ENCODE results near the gene ZNF649. TPM values are rescaled to one million over a fixed set of nuclear protein-coding genes. Genes with fewer than 3 reads are reported as not detected.

ZNF649 gene
- 10 to 100 TPM; 10.5 to 19.1 (median 14.9) TPM for total RNA-seq

DNA sequence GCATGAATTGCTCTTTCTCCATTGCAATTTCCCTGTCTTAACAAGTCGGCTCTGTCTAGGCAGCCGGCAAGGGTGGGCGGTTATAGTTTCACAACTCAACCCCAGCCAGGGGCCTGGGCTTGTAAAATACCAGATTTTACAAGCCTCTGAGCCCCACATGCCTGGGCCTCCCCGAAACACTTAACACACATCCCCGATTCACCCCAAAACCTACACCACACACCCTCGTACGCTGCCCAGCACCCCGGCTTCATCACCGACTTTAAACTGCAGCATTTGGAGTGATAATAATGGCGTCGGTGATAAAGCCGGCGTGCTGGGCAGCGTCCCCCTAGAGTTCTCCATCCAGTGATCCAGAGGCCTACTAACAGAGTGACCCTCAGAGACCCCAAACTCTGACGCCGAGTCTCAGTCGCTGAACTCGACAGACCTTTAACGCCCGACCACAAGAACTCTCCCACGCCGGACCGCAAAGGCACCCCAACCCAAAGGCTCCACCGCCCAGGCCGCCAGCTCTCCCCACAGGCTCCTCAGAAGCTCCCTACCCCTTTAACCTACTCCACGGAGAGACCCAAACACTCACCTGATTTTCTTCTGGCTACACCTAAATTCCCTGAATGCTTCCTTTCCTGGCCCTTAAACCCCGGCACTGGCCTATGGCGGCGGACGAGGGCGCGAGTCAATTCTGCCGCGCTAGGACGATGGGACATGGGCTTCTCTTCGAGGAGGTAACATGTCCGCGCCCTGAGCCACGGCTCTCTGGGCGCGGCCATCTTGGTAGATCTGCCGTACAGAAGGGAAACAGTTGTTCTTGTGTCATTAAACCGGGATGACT lies at the start of gene ZNF649:
TSS of gene ZNF649 (minus strand) at position 687 of the 835 bp plus-strand sequence. CDS start 4,910 bp downstream, outside the sequence.
- H3K27ac ChIP-seq, result peak within 1 kb of the TSS; percentile 59 to 81 (median 64)
- peak in 1 of 2 donors; percentile 43 for TF ChIP-seq POLR2A (IDR thresholded peaks at IDR 0.05)
- TF ChIP-seq, protein P1, sequence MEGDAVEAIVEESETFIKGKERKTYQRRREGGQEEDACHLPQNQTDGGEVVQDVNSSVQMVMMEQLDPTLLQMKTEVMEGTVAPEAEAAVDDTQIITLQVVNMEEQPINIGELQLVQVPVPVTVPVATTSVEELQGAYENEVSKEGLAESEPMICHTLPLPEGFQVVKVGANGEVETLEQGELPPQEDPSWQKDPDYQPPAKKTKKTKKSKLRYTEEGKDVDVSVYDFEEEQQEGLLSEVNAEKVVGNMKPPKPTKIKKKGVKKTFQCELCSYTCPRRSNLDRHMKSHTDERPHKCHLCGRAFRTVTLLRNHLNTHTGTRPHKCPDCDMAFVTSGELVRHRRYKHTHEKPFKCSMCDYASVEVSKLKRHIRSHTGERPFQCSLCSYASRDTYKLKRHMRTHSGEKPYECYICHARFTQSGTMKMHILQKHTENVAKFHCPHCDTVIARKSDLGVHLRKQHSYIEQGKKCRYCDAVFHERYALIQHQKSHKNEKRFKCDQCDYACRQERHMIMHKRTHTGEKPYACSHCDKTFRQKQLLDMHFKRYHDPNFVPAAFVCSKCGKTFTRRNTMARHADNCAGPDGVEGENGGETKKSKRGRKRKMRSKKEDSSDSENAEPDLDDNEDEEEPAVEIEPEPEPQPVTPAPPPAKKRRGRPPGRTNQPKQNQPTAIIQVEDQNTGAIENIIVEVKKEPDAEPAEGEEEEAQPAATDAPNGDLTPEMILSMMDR (IDR thresholded peaks at IDR 0.05), result no peak
- intact Hi-C loops (cut with DNase I), result no loop called here
- H3K36me3 ChIP-seq, result peaks cover 4 to 5% of the 10 kb centered on the region in 2 donors
- peak; percentile 78 to 87 for DNase-seq
- no peaks in the 10 kb centered on the region for H3K27me3 ChIP-seq
- H3K4me3 ChIP-seq (replicated peaks in 1 of 3), result peak within 1 kb of the TSS; percentile 59 to 72 (median 63)
- WGBS, 2 donors, result 0 to 1% methylated on average over 42 to 43 of the region's 43 CpGs
- peaks cover 10 to 11% of the 10 kb centered on the region in 2 donors for H3K4me1 ChIP-seq
- no peaks in the 10 kb centered on the region for H3K9me3 ChIP-seq

DNA sequence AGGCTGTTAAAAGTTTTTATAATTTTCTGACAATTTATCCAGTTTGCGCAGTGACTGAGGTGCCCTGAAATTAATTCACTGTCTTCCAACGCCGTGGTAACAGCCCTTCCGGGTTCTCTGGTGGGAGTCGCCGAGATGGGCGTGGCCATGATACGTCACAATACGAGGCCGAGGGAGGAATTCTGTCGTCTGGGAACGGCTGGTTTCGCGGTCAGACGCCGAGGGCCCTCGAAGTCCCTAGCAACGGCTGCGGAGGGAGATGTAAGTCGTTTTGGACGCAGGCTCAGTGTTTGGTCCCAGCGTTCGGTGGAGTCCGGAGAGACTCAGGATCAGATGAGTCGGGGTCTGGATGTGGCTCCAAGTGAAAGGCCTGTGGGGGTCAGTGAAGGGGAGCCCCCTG lies 44.2 kb upstream of the ZNF649 start:
- 16 to 17% methylated on average over 21 to 24 of the region's 25 CpGs for WGBS, 2 donors
- Histone ChIP-seq H3K4me3 (replicated peaks in 1 of 3) (peak overlapping the region; percentile 7 to 39 (median 16)), H3K27ac (no peak overlapping the region), H3K4me1 (no peaks in the 10 kb centered on the region), H3K27me3 (no peaks in the 10 kb centered on the region), H3K36me3 (peaks cover 14 to 15% of the 10 kb centered on the region in 2 donors), H3K9me3 (peaks cover 12% of the 10 kb centered on the region)
- DNase-seq, result peak; percentile 66 to 87
- intact Hi-C loops (cut with DNase I), result no loop called here
- TF ChIP-seq, protein P1 (IDR thresholded peaks at IDR 0.05), result no peak
- TF ChIP-seq POLR2A (IDR thresholded peaks at IDR 0.05), result no peak

DNA sequence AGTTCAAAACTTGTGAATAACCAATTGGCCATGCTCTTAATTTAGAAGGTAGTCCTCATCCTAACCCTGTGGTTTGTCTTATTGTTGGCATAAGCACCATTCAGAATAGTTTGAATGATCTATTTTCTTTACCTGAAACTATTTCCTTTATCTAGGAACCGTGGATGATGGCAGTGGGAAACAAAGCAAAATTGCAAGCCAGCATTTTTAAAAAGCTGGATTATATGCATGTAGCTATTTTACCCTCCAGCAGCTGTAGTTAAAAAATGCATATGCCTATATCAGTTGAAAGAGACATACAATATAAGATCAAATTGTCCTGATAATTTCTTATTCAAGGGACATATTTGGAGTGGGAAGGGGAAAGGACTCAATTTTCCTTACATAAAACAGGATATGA lies 41.8 kb upstream of the ZNF649 start:
- Histone ChIP-seq H3K27ac (no peak overlapping the region), H3K9me3 (peaks cover 12% of the 10 kb centered on the region)

DNA sequence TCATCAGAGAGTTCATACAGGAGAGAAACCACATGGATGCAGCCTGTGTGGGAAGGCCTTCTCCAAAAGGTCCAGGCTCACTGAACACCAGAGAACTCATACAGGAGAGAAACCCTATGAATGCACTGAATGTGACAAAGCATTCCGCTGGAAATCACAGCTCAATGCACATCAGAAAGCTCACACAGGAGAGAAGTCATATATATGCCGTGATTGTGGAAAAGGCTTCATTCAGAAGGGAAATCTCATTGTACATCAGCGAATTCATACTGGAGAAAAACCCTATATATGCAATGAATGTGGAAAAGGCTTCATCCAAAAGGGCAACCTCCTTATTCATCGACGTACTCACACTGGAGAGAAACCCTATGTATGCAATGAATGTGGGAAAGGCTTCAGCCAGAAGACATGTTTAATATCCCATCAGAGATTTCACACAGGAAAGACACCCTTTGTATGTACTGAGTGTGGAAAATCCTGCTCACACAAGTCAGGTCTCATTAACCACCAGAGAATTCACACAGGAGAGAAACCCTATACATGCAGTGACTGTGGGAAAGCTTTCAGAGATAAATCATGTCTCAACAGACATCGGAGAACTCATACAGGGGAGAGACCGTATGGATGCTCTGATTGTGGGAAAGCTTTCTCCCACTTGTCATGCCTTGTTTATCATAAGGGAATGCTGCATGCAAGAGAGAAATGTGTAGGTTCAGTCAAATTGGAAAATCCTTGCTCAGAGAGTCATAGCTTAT lies 40.2 kb upstream of the ZNF649 start:
- Histone ChIP-seq H3K4me1 (no peaks in the 10 kb centered on the region), H3K27me3 (no peaks in the 10 kb centered on the region), H3K4me3 (replicated peaks in 1 of 3) (no peak overlapping the region), H3K36me3 (peaks cover 54 to 55% of the 10 kb centered on the region in 2 donors), H3K27ac (no peak overlapping the region), H3K9me3 (peaks cover 12% of the 10 kb centered on the region)
- WGBS, 2 donors, result 95 to 97% methylated on average over 7 of the region's 7 CpGs
- no peak for TF ChIP-seq POLR2A (IDR thresholded peaks at IDR 0.05)
- TF ChIP-seq, protein P1 (IDR thresholded peaks at IDR 0.05), result no peak
- no peak for DNase-seq
- intact Hi-C loops (cut with DNase I), result no loop called here

More for the DNA sequence above, 41.8 kb upstream of the ZNF649 start:
- H3K36me3 ChIP-seq, result peaks cover 38 to 39% of the 10 kb centered on the region in 2 donors
- 76 to 98% methylated on average over 1 of the region's 1 CpG for WGBS, 2 donors
- no peak overlapping the region for H3K4me3 ChIP-seq (replicated peaks in 1 of 3)
- no peak for DNase-seq
- H3K27me3 ChIP-seq, result no peaks in the 10 kb centered on the region
- no peaks in the 10 kb centered on the region for H3K4me1 ChIP-seq
- TF ChIP-seq, protein P1 (IDR thresholded peaks at IDR 0.05), result no peak
- TF ChIP-seq POLR2A (IDR thresholded peaks at IDR 0.05), result no peak
- intact Hi-C loops (cut with DNase I), result no loop called here

Measured in thyroid gland (tissue), 4 donors.